Eye (tissue), 1 donor: ENCODE measurements around the gene CTDSPL.

ENCODE experiments used
- DNase-seq: peaks from one replicate; pipeline ENCODE4 v3.0.0-alpha.2; 2015

CTDSPL gene

GRCh38 chr3:37945156-37945806 is 83.6 kb downstream of the CTDSPL start:
- DNase-seq: no peak

GRCh38 chr3:37945807-37946530 is 84.3 kb downstream of the CTDSPL start:
- peak; percentile 73 for DNase-seq

GRCh38 chr3:37946531-37946889 is 84.8 kb downstream of the CTDSPL start:
- no peak for DNase-seq

- DNase-seq: peak; percentile 49
Observed at GRCh38 chr3:37949866-37950265, 88.2 kb downstream of the CTDSPL start.

- no peak for DNase-seq
Observed at GRCh38 chr3:37952564-37952963, 90.9 kb downstream of the CTDSPL start.

- DNase-seq: no peak
Observed at GRCh38 chr3:37953226-37953625, 91.5 kb downstream of the CTDSPL start.

- DNase-seq: no peak
Observed at GRCh38 chr3:37953707-37954394, 92.2 kb downstream of the CTDSPL start.

- no peak for DNase-seq
Observed at GRCh38 chr3:37954881-37955280, 93.2 kb downstream of the CTDSPL start.

GRCh38 chr3:37955918-37956707 is 94.4 kb downstream of the CTDSPL start:
- DNase-seq: no peak

GRCh38 chr3:37956723-37957538 is 95.3 kb downstream of the CTDSPL start:
- DNase-seq: no peak

GRCh38 chr3:37957539-37957936 is 95.9 kb downstream of the CTDSPL start:
- DNase-seq: no peak

GRCh38 chr3:37961622-37962431 is 100.1 kb downstream of the CTDSPL start:
- no peak for DNase-seq

- no peak for DNase-seq
Observed at GRCh38 chr3:37963016-37963415, 101.3 kb downstream of the CTDSPL start.

GRCh38 chr3:37963635-37964034 is 102.0 kb downstream of the CTDSPL start:
- DNase-seq: no peak

GRCh38 chr3:37964146-37964545 is 102.5 kb downstream of the CTDSPL start:
- DNase-seq: no peak

- no peak for DNase-seq
Observed at GRCh38 chr3:37964716-37965115, 103.0 kb downstream of the CTDSPL start.

- DNase-seq: peak; percentile 76
Observed at GRCh38 chr3:37967260-37967881, 105.7 kb downstream of the CTDSPL start.

GRCh38 chr3:37968199-37968598 is 106.5 kb downstream of the CTDSPL start:
- DNase-seq: no peak

- no peak for DNase-seq
Observed at GRCh38 chr3:37968813-37969595, 107.3 kb downstream of the CTDSPL start.

GRCh38 chr3:37969596-37970100 is 108.0 kb downstream of the CTDSPL start:
- DNase-seq: no peak
